Hepatocyte (in vitro differentiated cells): ENCODE results near the gene MYL5.

Experiments
- CTCF ChIP-seq: fragments of 200-600 bp; sonication (generic); IDR thresholded peaks from 2 replicates; pipeline ENCODE4 v1.5.1; 2016; ENCODE audit warnings: antibody characterized with exemption, mild to moderate bottlenecking; ENCODE audit not compliant: poor library complexity
- EZH2 ChIP-seq: fragments of 200-600 bp; sonication (generic); IDR thresholded peaks from 2 replicates; pipeline ENCODE4 v1.6.1; 2016; ENCODE audit warnings: antibody characterized with exemption, mild to moderate bottlenecking, borderline replicate concordance
- EZH2phosphoT487 ChIP-seq: fragments of 200-600 bp; sonication (generic); IDR thresholded peaks from one replicate; pipeline ENCODE4 v1.6.1; 2018; ENCODE audit warnings: antibody characterized with exemption, mild to moderate bottlenecking, low read depth, moderate library complexity; ENCODE audit not compliant: unreplicated experiment, severe bottlenecking

- TF ChIP-seq CTCF = no peak
- no peak for TF ChIP-seq EZH2
- no peak for TF ChIP-seq EZH2phosphoT487
These were observed 46.8 kb upstream of the MYL5 start for GRCh38 chr4:627347-628125.
